Right forelimb (tissue), 1 donor: ENCODE measurements around the gene PPIP5K1.

ENCODE experiments used
- DNase-seq: peaks from one replicate; pipeline ENCODE4 v3.0.0-alpha.2; 2018

PPIP5K1 gene

GRCh38 chr15:43516801-43517353 lies 73.1 kb downstream of the PPIP5K1 start:
- DNase-seq: no peak

GRCh38 chr15:43516185-43516584 lies 73.8 kb downstream of the PPIP5K1 start:
- no peak for DNase-seq

- DNase-seq: no peak
These were observed 74.3 kb downstream of the PPIP5K1 start for GRCh38 chr15:43515741-43516140.

GRCh38 chr15:43514241-43515057 lies 75.6 kb downstream of the PPIP5K1 start:
- DNase-seq: peak; percentile 84

- DNase-seq: no peak
These were observed 76.5 kb downstream of the PPIP5K1 start for GRCh38 chr15:43513550-43513949.

- no peak for DNase-seq
These were observed 78.8 kb downstream of the PPIP5K1 start for GRCh38 chr15:43511012-43511885.

- DNase-seq: peak; percentile 97
These were observed 79.6 kb downstream of the PPIP5K1 start for GRCh38 chr15:43510200-43511011.

GRCh38 chr15:43509660-43510199 lies 80.3 kb downstream of the PPIP5K1 start:
- no peak for DNase-seq

GRCh38 chr15:43508991-43509659 lies 80.9 kb downstream of the PPIP5K1 start:
- DNase-seq: no peak

- no peak for DNase-seq
These were observed 81.6 kb downstream of the PPIP5K1 start for GRCh38 chr15:43508421-43508820.

GRCh38 chr15:43505738-43506137 lies 84.3 kb downstream of the PPIP5K1 start:
- no peak for DNase-seq

GRCh38 chr15:43499635-43500034 lies 90.4 kb downstream of the PPIP5K1 start:
- DNase-seq: no peak

- no peak for DNase-seq
These were observed 91.0 kb downstream of the PPIP5K1 start for GRCh38 chr15:43498990-43499389.

- DNase-seq: no peak
These were observed 96.1 kb downstream of the PPIP5K1 start for GRCh38 chr15:43493703-43494472.

GRCh38 chr15:43492673-43493601 lies 97.1 kb downstream of the PPIP5K1 start, which contains the start of gene TP53BP1:
TP53BP1 (minus strand) TSS chr15:43493156; CDS start chr15:43493043, 113 bp downstream.
- DNase-seq: peak; percentile 94

- DNase-seq: no peak
These were observed 97.7 kb downstream of the PPIP5K1 start for GRCh38 chr15:43492266-43492665.

- DNase-seq: no peak
These were observed 100.8 kb downstream of the PPIP5K1 start for GRCh38 chr15:43489191-43489590.

GRCh38 chr15:43488790-43489189 lies 101.2 kb downstream of the PPIP5K1 start:
- no peak for DNase-seq

- DNase-seq: no peak
These were observed 102.6 kb downstream of the PPIP5K1 start for GRCh38 chr15:43487271-43487895.
